GM12875 (cell line): ENCODE results near the gene NEDD9.

Experiments used
- H3K4me3 ChIP-seq: one replicate; pipeline ENCODE4 v1.5.1; 2011; ENCODE audit warnings: low read depth, low read length, control low read depth
- TF ChIP-seq, protein P1 (sequence below): IDR thresholded peaks from 2 replicates; pipeline ENCODE4 v1.5.1; 2011; ENCODE audit warnings: low read depth, mild to moderate bottlenecking, control low read depth, inconsistent platforms, low read length, moderate library complexity, borderline replicate concordance; ENCODE audit not compliant: insufficient read depth

NEDD9 gene

DNA sequence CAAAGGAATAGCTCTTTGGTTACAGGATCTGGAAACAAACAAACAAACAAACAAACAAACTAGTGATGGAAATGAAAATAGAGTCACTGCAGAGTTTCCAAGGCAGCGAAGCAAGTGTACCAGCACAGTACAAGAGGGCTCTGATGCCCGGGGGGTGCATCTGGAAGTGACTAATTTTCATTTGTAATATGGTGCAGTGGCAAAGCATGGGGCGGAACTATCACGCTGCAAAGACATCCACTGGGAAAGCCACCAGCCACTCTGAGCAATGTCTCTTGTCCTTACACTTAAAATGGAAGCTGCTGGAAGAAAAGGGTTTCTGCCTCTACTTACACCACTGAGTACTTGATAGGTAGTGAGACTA is 44.4 kb upstream of the NEDD9 start:
- TF ChIP-seq, protein P1, sequence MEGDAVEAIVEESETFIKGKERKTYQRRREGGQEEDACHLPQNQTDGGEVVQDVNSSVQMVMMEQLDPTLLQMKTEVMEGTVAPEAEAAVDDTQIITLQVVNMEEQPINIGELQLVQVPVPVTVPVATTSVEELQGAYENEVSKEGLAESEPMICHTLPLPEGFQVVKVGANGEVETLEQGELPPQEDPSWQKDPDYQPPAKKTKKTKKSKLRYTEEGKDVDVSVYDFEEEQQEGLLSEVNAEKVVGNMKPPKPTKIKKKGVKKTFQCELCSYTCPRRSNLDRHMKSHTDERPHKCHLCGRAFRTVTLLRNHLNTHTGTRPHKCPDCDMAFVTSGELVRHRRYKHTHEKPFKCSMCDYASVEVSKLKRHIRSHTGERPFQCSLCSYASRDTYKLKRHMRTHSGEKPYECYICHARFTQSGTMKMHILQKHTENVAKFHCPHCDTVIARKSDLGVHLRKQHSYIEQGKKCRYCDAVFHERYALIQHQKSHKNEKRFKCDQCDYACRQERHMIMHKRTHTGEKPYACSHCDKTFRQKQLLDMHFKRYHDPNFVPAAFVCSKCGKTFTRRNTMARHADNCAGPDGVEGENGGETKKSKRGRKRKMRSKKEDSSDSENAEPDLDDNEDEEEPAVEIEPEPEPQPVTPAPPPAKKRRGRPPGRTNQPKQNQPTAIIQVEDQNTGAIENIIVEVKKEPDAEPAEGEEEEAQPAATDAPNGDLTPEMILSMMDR = no peak

DNA sequence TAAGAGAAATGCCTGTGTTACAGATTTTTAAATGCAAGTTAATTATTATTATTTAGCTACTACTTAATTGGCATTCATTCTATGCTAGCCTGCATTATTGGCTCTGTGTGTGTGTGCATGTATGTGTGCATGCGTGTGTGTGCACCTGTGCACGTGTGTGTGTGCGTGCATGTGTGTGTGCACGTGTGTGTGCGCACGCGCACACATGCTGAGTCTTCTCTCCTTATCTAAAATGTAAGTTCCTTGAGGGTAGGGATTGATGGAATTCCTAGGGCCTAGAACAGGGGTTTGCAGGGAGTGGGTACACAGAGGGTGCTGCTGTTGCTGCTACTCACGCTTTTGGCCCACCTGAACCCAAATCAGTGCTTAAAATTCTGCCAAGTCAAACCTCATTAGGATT is 43.8 kb upstream of the NEDD9 start:
- TF ChIP-seq, protein P1 = no peak
- no peak overlapping the region for H3K4me3 ChIP-seq

More for the DNA sequence above, 44.4 kb upstream of the NEDD9 start:
- no peak overlapping the region for H3K4me3 ChIP-seq

DNA sequence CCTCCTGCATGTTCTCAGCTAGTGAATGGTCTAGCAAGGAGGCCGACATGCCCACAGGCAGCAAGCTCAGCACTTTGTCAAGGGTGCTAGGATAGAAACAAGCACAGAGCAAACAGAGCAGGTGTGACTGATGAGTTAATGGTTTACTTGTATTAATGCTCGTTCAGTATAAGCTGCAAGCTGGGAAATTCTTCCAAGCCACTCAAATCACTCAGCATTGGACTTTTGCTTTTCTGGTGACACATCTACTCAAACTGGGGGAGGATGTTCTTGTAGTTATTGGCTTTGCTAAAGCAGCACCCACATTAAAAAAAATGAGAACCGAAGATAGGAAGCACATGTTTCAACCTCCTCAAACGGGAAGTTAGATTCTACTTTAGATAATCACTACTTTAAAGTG is 43.1 kb upstream of the NEDD9 start:
- TF ChIP-seq, protein P1 = no peak
- H3K4me3 ChIP-seq = no peak overlapping the region

DNA sequence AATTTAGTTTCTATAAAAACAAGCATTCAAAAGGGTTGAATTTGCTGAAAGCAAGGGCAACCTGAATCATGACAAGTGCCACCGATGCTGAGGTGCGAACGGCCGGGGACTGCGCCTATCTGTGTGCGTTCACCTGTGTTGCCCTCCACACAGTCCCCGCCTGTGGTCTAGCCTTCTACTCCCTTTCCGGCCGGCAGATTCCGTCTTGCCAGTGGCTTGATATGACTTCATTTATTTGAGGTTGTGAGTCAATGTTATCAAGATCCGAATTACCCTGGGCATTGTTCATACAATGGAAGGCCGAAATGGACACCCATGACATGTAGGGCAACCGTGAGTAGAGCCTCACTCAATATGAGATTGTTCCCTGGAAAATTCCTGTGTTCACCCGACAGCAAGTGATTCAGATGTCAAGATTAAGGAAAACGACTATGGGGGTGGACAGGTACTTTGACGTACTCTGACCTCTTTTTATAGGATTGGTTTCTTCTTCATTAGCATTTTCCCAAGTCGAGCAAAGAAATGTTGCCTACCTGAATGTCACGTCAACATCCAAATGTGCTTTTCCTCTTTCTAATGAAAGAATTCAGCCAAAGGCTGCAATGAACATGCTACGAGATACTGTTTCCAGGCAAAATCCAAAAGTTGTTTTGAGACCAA is 41.1 kb upstream of the NEDD9 start:
- TF ChIP-seq, protein P1 = no peak
- H3K4me3 ChIP-seq = no peak overlapping the region

DNA sequence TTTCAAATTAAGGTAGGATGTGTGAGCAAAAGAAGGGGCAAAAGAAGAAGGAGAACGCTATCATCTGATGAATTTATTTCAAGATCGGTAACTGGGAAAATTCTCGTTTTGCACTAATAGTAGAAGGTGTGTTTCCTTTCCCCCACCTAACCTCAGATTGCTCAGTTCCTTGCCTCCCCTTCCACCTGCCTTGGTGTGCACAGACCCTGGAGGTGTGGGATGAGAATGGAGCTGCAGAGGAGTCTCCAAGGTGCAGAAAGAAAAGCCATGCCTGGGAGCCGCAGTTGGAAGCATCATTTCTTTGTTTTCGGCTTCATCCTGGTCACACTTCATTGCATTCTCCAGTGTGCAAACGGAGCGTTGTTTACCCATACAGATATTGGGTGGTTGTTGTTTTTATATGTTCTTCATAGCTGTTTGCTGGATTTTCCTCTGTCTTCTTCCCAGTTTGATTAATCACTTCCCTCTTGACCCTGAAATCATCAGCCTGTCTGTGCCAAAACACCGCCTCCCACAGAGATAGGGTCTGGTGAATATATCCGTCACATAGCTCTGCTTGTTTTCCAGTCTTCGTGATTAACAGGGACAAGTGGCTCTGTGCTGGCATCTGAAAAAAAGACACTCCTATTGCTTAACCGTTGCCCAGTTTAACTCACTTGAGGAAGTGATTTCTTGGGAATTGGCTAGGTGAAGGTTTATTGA is 40.2 kb upstream of the NEDD9 start:
- H3K4me3 ChIP-seq = no peak overlapping the region
- TF ChIP-seq, protein P1 = no peak

DNA sequence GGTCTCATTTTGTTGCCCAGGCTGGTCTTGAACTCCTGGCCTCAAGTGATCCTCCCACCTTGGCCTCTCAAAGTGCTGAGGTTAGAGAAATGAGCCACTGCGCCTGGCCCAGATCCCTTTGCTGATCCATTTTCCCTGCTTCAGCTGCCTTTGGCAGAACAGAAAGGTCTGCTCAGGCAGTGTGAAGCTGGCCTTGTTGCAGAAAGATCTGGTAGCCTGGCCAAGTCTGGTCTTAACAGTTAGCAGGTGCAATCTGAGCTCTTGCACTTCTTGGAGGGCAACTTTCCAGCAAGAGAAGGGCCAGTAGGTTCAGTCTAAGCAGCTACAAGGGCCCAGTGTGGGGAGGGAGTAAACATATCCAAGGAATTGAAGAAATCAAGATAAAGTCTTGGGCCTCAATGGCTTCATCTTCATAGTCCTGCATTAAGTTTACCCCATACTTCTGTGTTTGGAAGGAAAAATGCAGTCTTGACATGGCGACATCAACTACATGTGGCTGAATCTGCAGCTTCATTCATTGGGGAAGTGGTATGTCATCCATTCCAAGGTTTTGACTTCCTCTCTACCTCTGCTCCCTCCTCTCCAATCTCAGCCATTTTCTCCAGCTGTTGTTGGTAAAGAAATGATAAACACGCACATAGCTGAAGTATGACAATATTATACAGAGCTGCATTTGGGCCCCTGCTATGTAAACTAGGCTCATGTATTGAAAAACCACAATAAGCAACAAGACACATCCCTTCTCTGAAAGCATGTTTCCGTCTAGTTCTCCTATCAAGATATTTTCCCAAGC is 39.0 kb upstream of the NEDD9 start:
- no peak overlapping the region for H3K4me3 ChIP-seq
- TF ChIP-seq, protein P1 = no peak
